ENCODE measurements around the gene SMIM1. TPM values are rescaled to one million over a fixed set of nuclear protein-coding genes. Genes with fewer than 3 reads are reported as not detected.

SMIM1 gene
- total RNA-seq, 4 donors from 2014 or later: 2.6 to 8.4 (median 4.7) TPM; not detected in 1

DNA sequence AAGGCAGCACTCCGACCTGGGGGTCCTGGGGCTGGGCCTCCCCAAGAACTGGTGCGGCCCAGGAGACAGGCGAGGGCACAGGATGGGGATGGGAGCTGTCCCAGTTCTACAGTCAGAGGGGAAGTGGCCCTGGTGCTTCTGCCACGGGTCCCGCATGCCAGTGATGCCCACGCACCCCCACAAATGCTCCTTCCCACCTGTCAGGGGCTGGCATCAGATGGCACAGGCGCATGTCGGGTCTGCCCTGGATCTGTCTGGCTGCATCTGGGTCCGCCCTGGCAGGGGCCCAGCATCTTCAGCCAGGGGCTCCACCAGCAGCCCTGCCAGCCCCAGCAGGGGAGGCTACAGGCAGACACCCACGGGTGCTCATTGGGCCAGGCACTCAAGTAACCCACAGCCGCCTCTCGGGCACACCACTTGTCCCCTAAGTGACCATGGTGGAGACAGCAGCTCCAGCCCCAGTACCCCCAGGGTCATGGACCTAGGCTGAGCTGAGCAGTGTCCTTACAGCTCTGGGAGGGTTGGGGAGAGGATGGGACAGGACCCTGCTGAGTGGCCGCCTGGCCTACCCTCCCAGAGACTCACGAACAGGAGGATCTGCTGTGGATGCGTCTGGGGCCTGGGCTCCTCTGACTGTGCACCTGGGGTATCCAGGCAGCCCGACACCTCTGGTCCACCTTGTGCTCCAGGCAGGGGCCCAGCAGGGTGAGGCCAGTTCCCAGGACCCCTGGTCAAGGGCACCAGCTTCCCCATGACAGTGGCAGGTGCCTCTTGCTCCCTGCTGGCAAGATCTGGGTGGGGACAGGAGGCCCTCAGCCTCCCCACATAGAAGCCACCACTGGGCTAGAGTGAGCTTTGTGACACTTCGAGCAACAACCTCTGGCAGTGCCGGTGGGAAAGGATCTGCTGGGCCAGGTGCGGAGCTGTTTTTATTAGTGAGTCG, 5.4 kb downstream of the SMIM1 start:
- no peak overlapping the region for H3K27ac ChIP-seq
- peaks cover 0 to 36% (median 3%) of the 10 kb centered on the region in 3 donors for H3K4me1 ChIP-seq
- H3K4me3 ChIP-seq: no peak overlapping the region
- no peaks in the 10 kb centered on the region for H3K27me3 ChIP-seq
- ATAC-seq: no peak
- H3K36me3 ChIP-seq: peaks cover 0 to 52% of the 10 kb centered on the region in 2 donors
- TF ChIP-seq POLR2AphosphoS5 (IDR thresholded peaks at IDR 0.05): no peak
- TF ChIP-seq, protein P1, sequence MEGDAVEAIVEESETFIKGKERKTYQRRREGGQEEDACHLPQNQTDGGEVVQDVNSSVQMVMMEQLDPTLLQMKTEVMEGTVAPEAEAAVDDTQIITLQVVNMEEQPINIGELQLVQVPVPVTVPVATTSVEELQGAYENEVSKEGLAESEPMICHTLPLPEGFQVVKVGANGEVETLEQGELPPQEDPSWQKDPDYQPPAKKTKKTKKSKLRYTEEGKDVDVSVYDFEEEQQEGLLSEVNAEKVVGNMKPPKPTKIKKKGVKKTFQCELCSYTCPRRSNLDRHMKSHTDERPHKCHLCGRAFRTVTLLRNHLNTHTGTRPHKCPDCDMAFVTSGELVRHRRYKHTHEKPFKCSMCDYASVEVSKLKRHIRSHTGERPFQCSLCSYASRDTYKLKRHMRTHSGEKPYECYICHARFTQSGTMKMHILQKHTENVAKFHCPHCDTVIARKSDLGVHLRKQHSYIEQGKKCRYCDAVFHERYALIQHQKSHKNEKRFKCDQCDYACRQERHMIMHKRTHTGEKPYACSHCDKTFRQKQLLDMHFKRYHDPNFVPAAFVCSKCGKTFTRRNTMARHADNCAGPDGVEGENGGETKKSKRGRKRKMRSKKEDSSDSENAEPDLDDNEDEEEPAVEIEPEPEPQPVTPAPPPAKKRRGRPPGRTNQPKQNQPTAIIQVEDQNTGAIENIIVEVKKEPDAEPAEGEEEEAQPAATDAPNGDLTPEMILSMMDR (IDR thresholded peaks at IDR 0.05): no peak
- no peaks in the 10 kb centered on the region for H3K9me3 ChIP-seq
- WGBS, 2 donors (ENCODE audit: low coverage in 1 of 2): 90% methylated on average over 2 of the region's 20 CpGs; no CpG with 5 or more reads in 1 of the 2 donors

DNA sequence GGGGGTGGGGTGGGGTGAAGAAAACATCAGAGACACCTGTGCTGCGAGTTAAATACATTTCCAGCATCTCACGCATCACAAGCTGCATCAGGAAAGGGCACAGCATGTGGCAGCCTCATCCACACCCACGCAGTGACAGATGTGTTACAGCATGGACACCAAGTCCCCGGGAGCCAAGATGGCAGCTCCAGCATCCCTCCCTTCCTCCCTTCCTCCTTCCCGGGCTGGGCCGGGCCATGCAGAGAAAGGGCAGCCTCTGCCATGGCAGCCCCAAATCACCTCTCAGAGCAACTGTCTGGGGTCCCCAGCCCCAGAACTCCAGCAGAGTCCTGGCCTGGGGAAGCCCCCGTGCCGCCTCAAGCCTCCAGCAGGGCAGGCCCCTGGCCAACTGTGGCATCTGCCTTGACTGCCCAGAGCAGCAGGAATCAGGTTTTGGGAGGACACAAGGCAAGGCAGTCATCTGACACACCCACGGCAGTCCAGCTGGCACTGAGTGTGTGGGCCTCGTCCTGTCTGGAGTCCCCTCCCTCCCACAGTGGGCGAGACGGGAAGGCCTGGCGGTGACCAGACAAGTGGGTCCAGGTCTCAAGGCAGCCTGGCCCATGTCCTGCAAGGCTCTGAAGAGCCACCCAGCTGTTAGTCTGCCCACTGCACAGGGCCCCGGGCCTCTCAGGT, 6.2 kb downstream of the SMIM1 start:
- H3K9me3 ChIP-seq: no peaks in the 10 kb centered on the region
- WGBS, 2 donors (ENCODE audit: low coverage in 1 of 2): 85% methylated on average over 4 of the region's 14 CpGs; no CpG with 5 or more reads in 1 of the 2 donors
- no peak overlapping the region for H3K4me3 ChIP-seq
- ATAC-seq: no peak
- H3K27me3 ChIP-seq: no peaks in the 10 kb centered on the region
- no peak overlapping the region for H3K27ac ChIP-seq
- H3K36me3 ChIP-seq: peaks cover 0 to 60% of the 10 kb centered on the region in 2 donors
- TF ChIP-seq POLR2AphosphoS5 (IDR thresholded peaks at IDR 0.05): no peak
- no peak for TF ChIP-seq POLR2A (IDR thresholded peaks at IDR 0.05)
- TF ChIP-seq EP300 (IDR thresholded peaks at IDR 0.05): no peak
- TF ChIP-seq, protein P1 (IDR thresholded peaks at IDR 0.05): no peak
- H3K4me1 ChIP-seq: peaks cover 0 to 27% (median 3%) of the 10 kb centered on the region in 3 donors

DNA sequence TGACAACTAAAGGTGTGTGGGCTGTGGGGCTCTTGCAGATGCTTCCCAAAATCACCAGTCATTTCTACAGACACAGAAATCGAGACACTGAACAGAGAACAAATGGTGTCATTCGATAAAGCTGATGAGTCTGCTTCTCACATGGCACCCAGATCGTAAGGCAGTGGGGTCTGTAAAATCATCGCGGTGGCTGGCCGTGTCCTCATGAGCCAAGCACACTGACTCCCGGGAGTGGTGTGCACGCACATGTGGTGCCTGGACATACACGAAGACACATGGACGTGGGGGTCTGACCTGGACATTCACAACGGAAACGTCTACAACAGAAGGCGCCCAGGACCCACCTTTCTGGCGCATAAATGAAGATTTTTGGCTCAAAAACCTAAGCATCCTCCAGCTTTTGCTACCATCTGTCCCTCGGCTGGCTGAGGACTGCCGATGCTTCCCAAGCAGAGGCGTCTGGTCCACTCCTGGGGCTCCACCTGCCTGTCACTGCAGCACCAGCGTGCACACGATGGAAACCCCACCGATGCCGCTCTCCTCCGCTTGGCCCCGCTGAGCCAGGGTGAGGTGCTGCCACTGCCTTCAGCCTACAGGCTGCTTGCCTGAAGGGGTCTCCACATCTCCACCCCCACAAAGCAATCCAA, 6.8 kb downstream of the SMIM1 start:
- Histone ChIP-seq H3K9me3 (no peaks in the 10 kb centered on the region), H3K4me3 (no peak overlapping the region), H3K36me3 (peaks cover 0 to 66% of the 10 kb centered on the region in 2 donors), H3K27ac (no peak overlapping the region), H3K4me1 (peaks cover 0 to 21% (median 3%) of the 10 kb centered on the region in 3 donors), H3K27me3 (no peaks in the 10 kb centered on the region)
- TF ChIP-seq POLR2A (IDR thresholded peaks at IDR 0.05) (no peak), POLR2AphosphoS5 (IDR thresholded peaks at IDR 0.05) (no peak), EP300 (IDR thresholded peaks at IDR 0.05) (no peak)
- TF ChIP-seq, protein P1 (IDR thresholded peaks at IDR 0.05): no peak
- no CpG with 5 or more reads among the region's 23 CpGs for WGBS, 2 donors (ENCODE audit: low coverage in 1 of 2)
- ATAC-seq: no peak

DNA sequence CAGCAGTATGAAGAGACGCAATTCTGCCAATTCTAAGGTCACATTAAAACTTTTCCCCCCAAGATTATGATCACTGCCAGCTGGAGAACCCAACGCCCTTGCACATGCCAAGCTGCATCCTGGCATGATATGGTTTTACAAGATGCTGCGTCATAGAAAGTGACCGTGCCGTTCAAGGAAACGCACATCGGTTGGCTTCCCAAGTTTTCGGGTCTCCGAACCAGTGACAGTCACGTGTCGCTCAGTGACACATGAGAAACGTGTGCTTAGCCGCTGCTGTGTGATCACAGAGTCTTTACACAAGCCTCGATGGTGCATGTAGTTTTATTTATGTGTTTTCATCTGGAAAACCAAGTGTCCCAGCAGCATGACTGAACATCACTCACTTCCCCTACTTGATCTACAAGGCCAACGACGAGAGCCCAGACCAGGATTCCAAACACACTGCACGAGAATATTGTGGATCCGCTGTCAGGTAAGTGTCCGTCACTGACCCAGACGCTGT, 7.4 kb downstream of the SMIM1 start:
- H3K36me3 ChIP-seq: peaks cover 0 to 72% of the 10 kb centered on the region in 2 donors
- WGBS, 2 donors (ENCODE audit: low coverage in 1 of 2): 83 to 89% methylated on average over 14 of the region's 20 CpGs
- ATAC-seq: no peak

DNA sequence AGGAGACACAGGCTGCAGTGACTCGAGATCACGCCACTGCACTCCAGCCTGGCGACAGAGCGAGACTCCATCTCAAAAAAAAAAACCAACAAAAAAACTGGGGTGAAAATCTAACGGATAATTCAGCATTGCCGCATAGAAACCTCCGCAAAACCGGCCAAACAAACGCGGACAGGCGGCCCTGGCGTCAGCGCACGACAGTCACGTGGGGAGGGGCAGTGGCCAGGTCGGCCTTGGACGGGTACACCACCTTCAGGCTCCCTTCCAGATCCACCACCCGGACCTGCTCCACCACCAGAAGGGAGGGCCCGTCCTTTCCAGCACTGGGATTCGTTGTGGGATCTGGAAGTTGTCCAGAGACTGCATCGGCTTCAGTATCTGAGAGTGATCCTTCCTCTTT, 8.4 kb downstream of the SMIM1 start:
- H3K27me3 ChIP-seq: no peaks in the 10 kb centered on the region
- H3K27ac ChIP-seq: no peak overlapping the region
- no peak overlapping the region for H3K4me3 ChIP-seq
- no peaks in the 10 kb centered on the region for H3K9me3 ChIP-seq
- no peak for ATAC-seq
- TF ChIP-seq EP300 (IDR thresholded peaks at IDR 0.05) (no peak), POLR2AphosphoS5 (IDR thresholded peaks at IDR 0.05) (no peak)
- TF ChIP-seq, protein P1 (IDR thresholded peaks at IDR 0.05): no peak
- WGBS, 2 donors (ENCODE audit: low coverage in 1 of 2): 78 to 92% methylated on average over 7 to 15 of the region's 21 CpGs
- H3K36me3 ChIP-seq: peaks cover 0 to 81% of the 10 kb centered on the region in 2 donors
- H3K4me1 ChIP-seq: peaks cover 0 to 15% (median 0%) of the 10 kb centered on the region in 3 donors

More for the DNA sequence above, 7.4 kb downstream of the SMIM1 start:
- H3K4me1 ChIP-seq: peaks cover 0 to 16% (median 3%) of the 10 kb centered on the region in 3 donors
- H3K4me3 ChIP-seq: no peak overlapping the region
- H3K9me3 ChIP-seq: no peaks in the 10 kb centered on the region
- no peak for TF ChIP-seq EP300 (IDR thresholded peaks at IDR 0.05)
- no peak overlapping the region for H3K27ac ChIP-seq
- H3K27me3 ChIP-seq: no peaks in the 10 kb centered on the region

All from gastroesophageal sphincter (tissue), 4 donors.